ENCODE data around the gene G0S2. TPM values are rescaled to one million over a fixed set of nuclear protein-coding genes. Genes with fewer than 3 reads are reported as not detected.

The G0S2 gene
- total RNA-seq, 1 donor from 2014 or later: 1.0 TPM

- H3K27me3 Mint-ChIP-seq (ENCODE audit: low read depth): peaks cover 48% of the 10 kb centered on the region
- no peak for DNase-seq (ENCODE audit: low spot score)
- TF ChIP-seq CTCF (IDR thresholded peaks at IDR 0.05): no peak
- no peak overlapping the region for H3K27ac Mint-ChIP-seq (ENCODE audit: unreplicated experiment)
- H3K4me1 Mint-ChIP-seq (ENCODE audit: low read depth): peaks cover 25% of the 10 kb centered on the region
- H3K9me3 Mint-ChIP-seq (ENCODE audit: low read depth): peaks cover 5% of the 10 kb centered on the region
- H3K4me3 Mint-ChIP-seq (ENCODE audit: unreplicated experiment): no peak overlapping the region
- peaks cover 4% of the 10 kb centered on the region for H3K36me3 Mint-ChIP-seq (ENCODE audit: low read depth)
These were observed 2.2 kb upstream of the G0S2 start for GRCh38 chr1:209672705-209673630.

- H3K27me3 Mint-ChIP-seq (ENCODE audit: low read depth): peaks cover 56% of the 10 kb centered on the region
- DNase-seq (ENCODE audit: low spot score): no peak
- TF ChIP-seq CTCF (IDR thresholded peaks at IDR 0.05): no peak
- H3K36me3 Mint-ChIP-seq (ENCODE audit: low read depth): peaks cover 4% of the 10 kb centered on the region
- no peak overlapping the region for H3K27ac Mint-ChIP-seq (ENCODE audit: unreplicated experiment)
- no peak overlapping the region for H3K4me3 Mint-ChIP-seq (ENCODE audit: unreplicated experiment)
- H3K9me3 Mint-ChIP-seq (ENCODE audit: low read depth): peaks cover 5% of the 10 kb centered on the region
- H3K4me1 Mint-ChIP-seq (ENCODE audit: low read depth): peaks cover 25% of the 10 kb centered on the region
These were observed 1.4 kb upstream of the G0S2 start for GRCh38 chr1:209673631-209674417.

GRCh38 chr1:209675565-209676154 is 448 bp downstream of the G0S2 start:
- Mint-ChIP-seq H3K9me3 (ENCODE audit: low read depth) (peaks cover 5% of the 10 kb centered on the region), H3K27me3 (ENCODE audit: low read depth) (peaks cover 64% of the 10 kb centered on the region)

GRCh38 chr1:209678981-209679539 is 3.8 kb downstream of the G0S2 start:
- H3K27ac Mint-ChIP-seq (ENCODE audit: unreplicated experiment): no peak overlapping the region
- H3K4me3 Mint-ChIP-seq (ENCODE audit: unreplicated experiment): no peak overlapping the region
- DNase-seq (ENCODE audit: low spot score): no peak
- peaks cover 21% of the 10 kb centered on the region for H3K4me1 Mint-ChIP-seq (ENCODE audit: low read depth)
- H3K36me3 Mint-ChIP-seq (ENCODE audit: low read depth): no peaks in the 10 kb centered on the region
- peaks cover 64% of the 10 kb centered on the region for H3K27me3 Mint-ChIP-seq (ENCODE audit: low read depth)
- TF ChIP-seq CTCF (IDR thresholded peaks at IDR 0.05): no peak
- H3K9me3 Mint-ChIP-seq (ENCODE audit: low read depth): no peaks in the 10 kb centered on the region

More at GRCh38 chr1:209675565-209676154, 448 bp downstream of the G0S2 start:
- DNase-seq (ENCODE audit: low spot score): no peak
- TF ChIP-seq CTCF (IDR thresholded peaks at IDR 0.05): peak; percentile 26
- no peak overlapping the region for H3K27ac Mint-ChIP-seq (ENCODE audit: unreplicated experiment)
- peaks cover 25% of the 10 kb centered on the region for H3K4me1 Mint-ChIP-seq (ENCODE audit: low read depth)
- H3K4me3 Mint-ChIP-seq (ENCODE audit: unreplicated experiment): peak overlapping the region; percentile 74
- peaks cover 4% of the 10 kb centered on the region for H3K36me3 Mint-ChIP-seq (ENCODE audit: low read depth)
